Erythroblast (primary cell): ENCODE data around the gene SETD9.

Source experiments
- DNase-seq, 2 experiments: peaks; one replicate each; lab custom pipeline; 2025; lab: John Stamatoyannopoulos, UW
- GATA1 ChIP-seq: IDR thresholded peaks from 2 replicates; pipeline ENCODE4 v1.6.1; 2011; ENCODE audit warnings: low read depth, mild to moderate bottlenecking, control low read depth, low read length, moderate library complexity
- POLR2A ChIP-seq: IDR thresholded peaks from 2 replicates; pipeline ENCODE4 v1.6.1; 2011; ENCODE audit warnings: mild to moderate bottlenecking, low read length

SETD9 gene

GRCh38 chr5:56910210-56910965 lies 992 bp downstream of the SETD9 start:
- TF ChIP-seq POLR2A, result peak; percentile 52
- TF ChIP-seq GATA1, result no peak
- peak; percentile 79 to 85 for DNase-seq

DNA sequence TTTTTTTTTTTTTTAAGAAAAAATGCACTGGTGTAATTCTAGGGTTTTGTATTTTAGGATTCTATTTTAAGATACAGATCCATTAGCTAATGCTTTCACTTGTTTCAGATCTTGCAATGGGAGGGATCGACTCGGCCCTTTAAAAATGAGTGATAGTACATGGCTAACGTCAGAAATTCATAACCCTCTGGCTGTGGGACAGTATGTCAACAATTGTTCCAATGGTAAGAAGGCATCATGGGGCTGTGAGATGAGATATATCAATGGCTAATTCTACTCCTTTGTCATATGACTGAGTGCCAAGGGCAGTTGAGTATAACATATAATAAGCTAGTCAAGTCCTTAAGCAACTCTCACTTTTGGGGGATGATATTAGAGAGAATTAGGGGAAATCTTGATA lies 4.4 kb downstream of the SETD9 start:
- DNase-seq, result no peak

GRCh38 chr5:56914678-56915077 lies 5.3 kb downstream of the SETD9 start:
- DNase-seq, result no peak
- no peak for TF ChIP-seq POLR2A
- TF ChIP-seq GATA1, result no peak

More for the DNA sequence above, 4.4 kb downstream of the SETD9 start:
- TF ChIP-seq GATA1 (no peak), POLR2A (no peak)

- TF ChIP-seq GATA1 (no peak), POLR2A (no peak)
- no peak for DNase-seq
Observed at GRCh38 chr5:56917534-56917933, 8.1 kb downstream of the SETD9 start.

GRCh38 chr5:56918054-56918453 lies 8.7 kb downstream of the SETD9 start:
- TF ChIP-seq GATA1 (no peak), POLR2A (no peak)
- no peak for DNase-seq

DNA sequence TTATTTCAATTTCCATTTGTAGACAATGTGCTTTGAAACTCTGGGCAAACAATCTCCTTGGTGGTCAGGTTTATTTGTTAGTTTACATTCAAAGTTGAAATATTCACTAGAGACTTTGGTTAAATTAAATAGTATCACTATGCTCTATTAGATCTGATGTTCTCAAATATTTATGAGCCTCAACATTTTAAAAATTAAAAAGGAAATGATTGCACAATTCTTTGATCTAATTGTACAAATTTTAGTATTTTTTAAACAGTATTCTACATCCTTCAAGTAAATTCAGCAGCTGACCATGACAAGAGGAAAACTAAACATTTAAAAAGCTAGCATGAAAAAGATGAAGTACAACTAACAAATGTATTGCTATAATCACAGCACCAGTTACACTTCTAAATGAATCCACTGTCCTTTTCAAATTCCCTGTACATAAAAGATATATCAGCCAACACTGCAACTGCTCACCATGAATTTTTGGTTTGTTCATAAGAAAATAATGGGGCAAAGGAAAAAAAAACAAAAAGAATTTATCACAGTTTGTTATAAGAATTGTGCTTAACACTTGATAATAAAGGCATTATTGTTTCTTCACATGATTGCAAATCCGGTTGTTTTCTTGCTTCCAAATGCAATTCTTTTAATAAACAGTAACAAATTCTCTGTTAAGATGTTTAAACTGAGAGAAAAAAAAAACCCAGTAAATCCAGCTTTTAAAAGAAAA lies 10.7 kb downstream of the SETD9 start:
- TF ChIP-seq GATA1 (no peak), POLR2A (no peak)
- no peak for DNase-seq

DNA sequence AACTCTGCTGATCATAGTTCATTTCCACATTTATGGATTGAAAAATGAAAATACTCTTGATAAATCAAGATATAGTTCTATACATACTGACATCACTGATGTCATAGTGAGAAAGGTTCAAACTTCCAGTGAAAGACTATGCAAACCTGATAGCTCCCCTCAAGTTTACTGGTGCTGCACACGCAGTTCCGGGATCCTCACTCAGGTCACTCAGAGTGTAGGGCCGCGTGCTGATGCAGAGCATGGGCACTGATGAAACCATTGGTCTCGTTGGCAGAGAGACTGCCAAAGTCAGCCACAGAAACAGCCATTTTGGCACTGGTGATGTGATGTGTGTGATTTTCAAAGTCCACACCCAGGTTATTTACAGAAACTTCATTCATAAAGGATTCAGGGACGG lies 13.5 kb downstream of the SETD9 start:
- no peak for TF ChIP-seq GATA1
- TF ChIP-seq POLR2A, result no peak
- DNase-seq, result no peak

GRCh38 chr5:56934325-56934724 lies 24.9 kb downstream of the SETD9 start:
- no peak for DNase-seq
- TF ChIP-seq POLR2A, result no peak
- TF ChIP-seq GATA1, result no peak

DNA sequence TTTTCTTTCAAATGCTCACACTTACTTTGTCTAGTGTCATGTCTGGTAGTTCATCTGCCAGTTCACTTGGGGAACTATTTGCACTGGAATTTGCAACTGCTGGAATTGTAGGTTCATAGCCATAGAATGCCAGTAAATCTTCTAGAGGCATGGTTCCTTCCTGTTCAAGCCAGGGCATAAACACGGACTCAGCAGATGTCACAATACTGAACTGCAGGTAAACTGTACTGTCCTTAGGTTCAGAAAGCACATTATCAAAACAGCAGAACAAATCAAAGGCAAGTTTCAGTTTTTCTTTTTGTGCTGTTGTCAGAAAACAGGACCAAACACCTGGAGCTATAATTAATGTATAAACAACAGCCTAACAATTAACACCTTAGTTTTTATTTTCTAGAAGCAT lies 29.5 kb downstream of the SETD9 start:
- TF ChIP-seq GATA1 (no peak), POLR2A (no peak)
- DNase-seq, result no peak

DNA sequence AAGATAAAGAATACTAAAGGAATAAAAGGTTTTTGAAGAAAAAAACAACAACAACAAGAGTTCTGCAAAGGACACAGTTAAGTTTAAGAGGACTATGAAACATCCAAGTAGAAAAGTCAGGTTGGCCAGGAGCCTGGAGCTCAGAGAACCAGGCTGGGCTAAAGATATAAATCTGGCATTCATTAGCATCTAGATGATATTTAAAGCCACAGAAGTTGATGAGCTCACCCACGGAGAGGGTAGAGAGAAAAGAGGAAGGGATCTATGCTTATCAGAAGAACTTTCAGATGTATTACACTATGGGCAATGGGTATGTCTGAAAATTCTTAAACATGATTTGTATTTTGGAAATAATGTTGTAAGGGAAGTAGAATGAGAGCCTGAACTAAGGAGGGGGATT lies 32.6 kb downstream of the SETD9 start:
- no peak for TF ChIP-seq GATA1
- TF ChIP-seq POLR2A, result no peak
- no peak for DNase-seq

- no peak for TF ChIP-seq POLR2A
- no peak for TF ChIP-seq GATA1
- no peak for DNase-seq
Observed at GRCh38 chr5:56947052-56947451, 37.7 kb downstream of the SETD9 start.

DNA sequence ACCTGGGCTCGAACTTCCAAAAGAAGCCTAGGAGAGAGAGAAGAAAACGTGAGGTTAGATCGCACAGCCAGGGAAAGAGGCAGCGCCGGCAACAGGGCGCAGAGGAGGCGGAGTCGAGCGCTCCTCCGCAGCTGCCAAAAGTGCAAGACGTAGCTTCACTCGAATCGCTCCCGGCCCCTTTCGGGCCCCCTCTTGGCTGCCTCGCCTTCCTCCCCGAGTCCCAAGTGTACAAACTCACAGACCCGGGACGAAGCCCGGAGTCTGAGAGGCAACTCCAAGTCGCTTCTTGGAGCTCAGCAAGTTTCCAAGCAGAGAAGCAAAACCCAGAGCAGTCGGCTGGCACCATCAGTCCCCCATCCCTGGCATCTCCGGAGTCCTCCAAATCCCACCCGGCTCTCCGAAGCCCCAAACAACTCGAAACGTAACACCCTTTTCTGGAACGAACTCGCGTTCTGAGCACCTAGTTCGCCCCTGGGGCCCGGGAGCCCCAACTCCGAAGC lies 41.3 kb downstream of the SETD9 start:
- DNase-seq, result peak; percentile 68 to 80
- TF ChIP-seq POLR2A, result no peak
- no peak for TF ChIP-seq GATA1

DNA sequence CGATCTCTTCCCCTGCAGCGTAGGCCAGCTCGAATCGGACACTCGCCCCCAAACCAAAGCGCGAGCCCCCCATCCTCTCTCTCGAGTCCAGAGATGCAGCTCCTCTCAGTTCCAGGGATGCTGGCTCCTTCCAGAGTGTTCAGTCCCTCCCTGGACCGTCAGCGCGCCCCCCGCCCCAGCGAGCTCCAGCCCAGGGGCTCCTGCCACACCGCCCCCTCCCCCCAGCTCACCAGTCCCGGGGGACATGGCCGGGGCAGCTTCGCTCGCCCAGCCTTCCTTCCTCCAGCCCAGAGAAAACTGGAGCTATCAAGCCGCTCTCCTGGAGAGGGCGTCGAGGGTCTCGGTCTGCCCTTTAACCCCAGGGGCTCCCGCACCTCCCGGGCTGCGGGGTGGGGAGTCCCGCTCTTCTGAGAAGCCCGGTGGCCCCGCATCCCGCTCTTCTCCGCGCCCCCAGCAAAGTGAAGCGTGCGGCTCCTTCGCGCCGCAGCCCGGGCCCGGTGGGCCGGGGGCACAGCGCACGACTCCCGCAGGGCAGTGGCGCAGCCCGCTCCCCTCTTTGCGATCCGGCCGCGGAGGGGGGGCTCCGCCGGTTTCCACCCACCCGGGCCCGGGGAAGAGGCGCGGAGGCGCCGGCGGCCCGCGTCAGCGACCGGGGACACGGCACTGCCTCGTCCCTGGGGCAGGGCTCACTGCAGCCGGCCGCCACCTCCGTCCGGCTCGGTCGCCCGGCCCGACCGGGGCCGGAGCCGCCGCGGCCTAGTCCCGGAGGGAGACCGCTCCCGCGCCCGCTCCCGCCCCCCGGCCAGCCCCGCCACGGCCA lies 41.9 kb downstream of the SETD9 start:
- TF ChIP-seq POLR2A (no peak), GATA1 (no peak)
- peak; percentile 58 to 70 for DNase-seq

GRCh38 chr5:56951946-56952691 lies 42.7 kb downstream of the SETD9 start, which contains the start of gene MIER3:
Gene MIER3 (minus strand): TSS chr5:56952123. CDS start chr5:56952102, 21 bp downstream.
- TF ChIP-seq POLR2A (no peak), GATA1 (no peak)
- DNase-seq, result peak; percentile 80 to 89

DNA sequence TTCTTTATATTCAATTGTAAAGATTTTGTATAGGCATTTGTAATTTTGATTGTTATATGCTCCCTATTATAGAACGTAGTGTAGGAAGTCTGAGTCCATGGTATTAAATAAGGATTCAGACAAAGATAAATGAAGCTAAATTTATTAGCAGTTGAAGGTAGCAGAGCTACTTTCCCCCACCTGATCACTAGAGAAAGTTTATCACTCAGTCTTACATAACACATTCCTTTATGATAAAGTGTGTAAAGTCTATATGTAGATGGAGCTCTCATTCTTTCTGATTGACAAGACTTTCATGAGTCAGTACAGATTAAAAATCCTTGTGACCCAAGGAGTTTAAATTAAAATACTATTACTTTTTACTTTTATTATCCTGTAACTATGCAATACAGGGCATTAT lies 44.9 kb downstream of the SETD9 start:
- TF ChIP-seq POLR2A (no peak), GATA1 (no peak)
- no peak for DNase-seq
